HEK293 (cell line): Measurements from ENCODE around the gene THAP4.

Source experiments
- KLF16 ChIP-seq: fragments of 450-650 bp; formaldehyde crosslinking; IDR thresholded peaks from 2 replicates; pipeline ENCODE4 v1.5.1; 2017; ENCODE audit warnings: missing biosample characterization, missing genetic modification characterization
- TRIM28 ChIP-seq: IDR thresholded peaks from 2 replicates; pipeline ENCODE4 v1.6.1; 2011; ENCODE audit warnings: low read length, control low read depth, borderline replicate concordance
- ZNF223 ChIP-seq: fragments of 450-650 bp; formaldehyde crosslinking; IDR thresholded peaks from 2 replicates; pipeline ENCODE4 v1.5.1; 2016; ENCODE audit warnings: missing biosample characterization, missing genetic modification characterization
- TF ChIP-seq, protein P1 (sequence below): fragments of 450-650 bp; formaldehyde crosslinking; IDR thresholded peaks from 2 replicates; pipeline ENCODE4 v1.5.1; 2016; ENCODE audit warnings: missing biosample characterization, missing genetic modification characterization

DNA sequence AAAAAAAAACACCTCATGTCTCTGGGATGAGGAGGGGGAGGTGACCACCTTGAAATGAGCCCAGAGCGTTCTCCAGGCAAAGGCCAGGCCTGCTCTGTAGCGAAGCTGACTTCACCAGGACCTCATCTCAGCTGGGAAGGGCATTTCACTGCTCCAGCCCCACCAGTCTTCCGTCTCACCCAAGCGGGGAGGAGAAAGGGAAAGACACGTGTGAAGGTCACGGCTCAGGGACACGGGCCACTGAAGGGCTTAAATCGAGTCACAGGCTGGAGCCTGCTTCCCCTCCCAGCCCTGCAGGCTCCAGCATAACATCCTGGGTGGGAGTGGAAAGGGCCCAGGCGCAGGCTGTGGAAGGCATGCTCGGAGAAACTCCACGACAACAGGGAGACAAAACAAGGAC is 18.1 kb downstream of the THAP4 start:
- TF ChIP-seq, protein P1, sequence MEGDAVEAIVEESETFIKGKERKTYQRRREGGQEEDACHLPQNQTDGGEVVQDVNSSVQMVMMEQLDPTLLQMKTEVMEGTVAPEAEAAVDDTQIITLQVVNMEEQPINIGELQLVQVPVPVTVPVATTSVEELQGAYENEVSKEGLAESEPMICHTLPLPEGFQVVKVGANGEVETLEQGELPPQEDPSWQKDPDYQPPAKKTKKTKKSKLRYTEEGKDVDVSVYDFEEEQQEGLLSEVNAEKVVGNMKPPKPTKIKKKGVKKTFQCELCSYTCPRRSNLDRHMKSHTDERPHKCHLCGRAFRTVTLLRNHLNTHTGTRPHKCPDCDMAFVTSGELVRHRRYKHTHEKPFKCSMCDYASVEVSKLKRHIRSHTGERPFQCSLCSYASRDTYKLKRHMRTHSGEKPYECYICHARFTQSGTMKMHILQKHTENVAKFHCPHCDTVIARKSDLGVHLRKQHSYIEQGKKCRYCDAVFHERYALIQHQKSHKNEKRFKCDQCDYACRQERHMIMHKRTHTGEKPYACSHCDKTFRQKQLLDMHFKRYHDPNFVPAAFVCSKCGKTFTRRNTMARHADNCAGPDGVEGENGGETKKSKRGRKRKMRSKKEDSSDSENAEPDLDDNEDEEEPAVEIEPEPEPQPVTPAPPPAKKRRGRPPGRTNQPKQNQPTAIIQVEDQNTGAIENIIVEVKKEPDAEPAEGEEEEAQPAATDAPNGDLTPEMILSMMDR (tag by site-specific recombination) = no peak
- TF ChIP-seq ZNF223 (no peak), TRIM28 (no peak), KLF16 (tag by site-specific recombination) (no peak)
